ENCODE measurements around the gene ATG101.

The ATG101 gene

DNA sequence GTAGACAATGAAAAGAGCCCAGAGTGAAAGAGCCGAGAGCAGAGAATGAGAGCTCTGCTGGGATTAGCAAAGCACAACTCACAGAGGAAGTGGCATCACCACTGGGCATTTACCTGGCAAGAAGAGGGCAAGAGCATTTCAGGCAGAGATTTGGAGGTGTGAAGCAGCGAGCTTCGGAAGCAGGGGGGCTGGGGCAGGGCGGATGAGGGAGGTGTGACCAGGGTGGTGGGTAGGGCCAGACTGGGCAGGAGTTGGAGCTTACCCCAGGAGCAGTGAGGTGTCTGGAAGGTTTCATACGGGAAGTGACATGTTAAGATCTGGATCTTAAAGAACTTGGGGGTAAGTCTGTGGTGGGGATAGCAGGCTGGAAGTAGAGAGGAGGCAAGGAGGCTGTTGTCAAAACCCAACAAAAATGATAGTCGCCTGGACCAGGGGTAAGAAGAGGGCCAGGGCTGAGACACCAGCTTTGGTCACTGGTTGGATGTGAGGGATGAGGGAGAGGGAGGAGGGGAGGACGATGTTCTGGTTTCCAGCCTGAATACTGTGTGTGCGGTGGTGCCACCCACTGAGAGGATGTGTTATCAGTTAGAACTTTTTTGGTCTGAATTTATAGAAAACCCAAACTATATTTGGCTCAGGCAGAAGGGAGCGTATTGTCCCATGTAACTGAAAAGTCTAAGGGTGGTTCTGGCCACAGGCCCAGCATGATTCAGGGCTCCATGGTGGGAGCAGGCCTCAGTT, 14.9 kb downstream of the ATG101 start:
- Histone ChIP-seq H3K9me3 (ENCODE audit: control extremely low read depth in 1 of 5, control insufficient read depth in 4 of 5, insufficient read depth in 2 of 5, low read depth in 1 of 5, low read length in 4 of 5) (no peaks in the 10 kb centered on the region), H3K36me3 (ENCODE audit: control insufficient read depth in 4 of 4, insufficient read depth in 4 of 4, low read length in 3 of 4) (no peaks in the 10 kb centered on the region), H3K27me3 (replicated peaks in 2 of 5; ENCODE audit: control insufficient read depth in 4 of 5, insufficient read depth in 5 of 5, low read length in 4 of 5) (peaks cover 0 to 35% (median 10%) of the 10 kb centered on the region in 5 experiments), H3K4me1 (ENCODE audit: control extremely low read depth in 1 of 4, control insufficient read depth in 4 of 4, insufficient read depth in 4 of 4, low read length in 3 of 4) (peaks cover 0 to 16% (median 13%) of the 10 kb centered on the region in 4 experiments), H3K4me3 (ENCODE audit: control insufficient read depth in 1 of 7, extremely low read depth in 1 of 7, insufficient read depth in 4 of 7, low read depth in 2 of 7, low read length in 6 of 7) (no peak overlapping the region), H3K27ac (ENCODE audit: insufficient read depth in 1 of 2, low read depth in 1 of 2, low read length in 2 of 2, poor library complexity in 1 of 2, severe bottlenecking in 2 of 2) (no peak overlapping the region)
- ChIA-PET POLR2A (no interaction called here), CTCF (interaction anchor here (0.8 to 31.9 kb wide), 9 partner anchors 9 to 108 kb away, joined by 3 to 661 read pairs (median 4); partner anchors contain the start of gene ATG101)
- no peak for DNase-seq
- 98% methylated on average over 8 of the region's 9 CpGs for WGBS (ENCODE audit: insufficient coverage)

DNA sequence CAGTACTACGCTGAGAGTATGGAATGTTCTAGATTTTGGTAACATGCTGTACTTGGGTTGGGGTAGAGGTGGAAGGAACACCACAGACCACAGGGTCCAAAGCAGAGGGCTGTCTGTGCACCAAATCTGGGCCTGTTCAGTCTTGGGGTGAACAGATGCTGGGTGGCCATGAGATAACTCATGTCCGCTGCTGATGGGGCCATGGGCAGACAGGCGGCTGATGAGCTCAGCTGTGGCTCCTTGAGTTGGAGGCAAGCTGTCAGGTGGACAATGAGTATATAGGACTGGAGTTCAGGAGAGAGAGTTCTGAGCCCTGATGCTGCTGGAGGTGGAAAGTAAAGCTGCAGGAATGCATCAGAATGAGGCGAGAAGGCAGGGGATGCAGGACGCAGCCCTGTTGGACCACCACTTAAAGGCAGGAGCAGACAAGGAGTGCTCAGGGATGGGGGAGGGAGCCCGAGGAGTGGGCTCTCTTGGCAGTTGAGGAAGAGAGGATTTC, 16.0 kb downstream of the ATG101 start:
- ChIA-PET POLR2A (no interaction called here), CTCF (interaction anchor here (1.3 to 31.9 kb wide), 5 partner anchors 15 to 109 kb away, joined by 3 to 661 read pairs (median 4); partner anchors contain the start of gene ATG101)
- no peaks in the 10 kb centered on the region for H3K9me3 ChIP-seq (ENCODE audit: control extremely low read depth in 1 of 5, control insufficient read depth in 4 of 5, insufficient read depth in 2 of 5, low read depth in 1 of 5, low read length in 4 of 5)
- H3K36me3 ChIP-seq (ENCODE audit: control insufficient read depth in 4 of 4, insufficient read depth in 4 of 4, low read length in 3 of 4): no peaks in the 10 kb centered on the region
- WGBS (ENCODE audit: insufficient coverage): 95% methylated on average over 6 of the region's 6 CpGs
- H3K27me3 ChIP-seq (replicated peaks in 2 of 5; ENCODE audit: control insufficient read depth in 4 of 5, insufficient read depth in 5 of 5, low read length in 4 of 5): peaks cover 0 to 46% (median 14%) of the 10 kb centered on the region in 5 experiments
- H3K4me1 ChIP-seq (ENCODE audit: control extremely low read depth in 1 of 4, control insufficient read depth in 4 of 4, insufficient read depth in 4 of 4, low read length in 3 of 4): peaks cover 0 to 16% (median 13%) of the 10 kb centered on the region in 4 experiments
- H3K4me3 ChIP-seq (ENCODE audit: control insufficient read depth in 1 of 7, extremely low read depth in 1 of 7, insufficient read depth in 4 of 7, low read depth in 2 of 7, low read length in 6 of 7): no peak overlapping the region
- DNase-seq: no peak
- no peak overlapping the region for H3K27ac ChIP-seq (ENCODE audit: insufficient read depth in 1 of 2, low read depth in 1 of 2, low read length in 2 of 2, poor library complexity in 1 of 2, severe bottlenecking in 2 of 2)

DNA sequence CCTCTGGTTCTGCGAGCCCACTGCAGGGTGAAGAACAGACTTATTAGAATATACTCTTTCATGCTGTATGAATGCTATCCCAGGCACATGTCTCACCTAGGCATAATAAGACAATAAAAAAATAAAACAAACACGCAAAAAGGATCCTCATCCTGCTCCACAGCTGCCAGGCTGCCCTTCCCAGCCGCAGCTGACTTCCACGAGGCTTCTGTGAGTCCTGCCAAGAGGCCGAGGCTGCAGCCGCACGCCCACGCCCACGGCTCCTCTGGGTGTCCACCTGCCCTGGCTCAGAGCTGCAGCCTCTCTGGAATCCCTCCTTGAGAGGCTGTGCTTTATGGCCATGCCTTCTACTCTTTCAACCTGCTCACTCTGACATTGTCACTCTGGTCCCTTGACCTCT, 16.6 kb downstream of the ATG101 start:
- 96% methylated on average over 8 of the region's 9 CpGs for WGBS (ENCODE audit: insufficient coverage)
- Histone ChIP-seq H3K9me3 (ENCODE audit: control extremely low read depth in 1 of 5, control insufficient read depth in 4 of 5, insufficient read depth in 2 of 5, low read depth in 1 of 5, low read length in 4 of 5) (no peaks in the 10 kb centered on the region), H3K4me3 (ENCODE audit: control insufficient read depth in 1 of 7, extremely low read depth in 1 of 7, insufficient read depth in 4 of 7, low read depth in 2 of 7, low read length in 6 of 7) (no peak overlapping the region), H3K36me3 (ENCODE audit: control insufficient read depth in 4 of 4, insufficient read depth in 4 of 4, low read length in 3 of 4) (no peaks in the 10 kb centered on the region), H3K4me1 (ENCODE audit: control extremely low read depth in 1 of 4, control insufficient read depth in 4 of 4, insufficient read depth in 4 of 4, low read length in 3 of 4) (peaks cover 0 to 10% (median 7%) of the 10 kb centered on the region in 4 experiments), H3K27me3 (replicated peaks in 2 of 5; ENCODE audit: control insufficient read depth in 4 of 5, insufficient read depth in 5 of 5, low read length in 4 of 5) (peaks cover 0 to 52% (median 18%) of the 10 kb centered on the region in 5 experiments), H3K27ac (ENCODE audit: insufficient read depth in 1 of 2, low read depth in 1 of 2, low read length in 2 of 2, poor library complexity in 1 of 2, severe bottlenecking in 2 of 2) (no peak overlapping the region)
- CTCF ChIA-PET: interaction anchor here (1.5 to 31.9 kb wide), 3 partner anchors 15 to 60 kb away, joined by 3 to 661 read pairs (median 19); partner anchors contain the start of gene ATG101
- POLR2A ChIA-PET: interaction anchor here (1.1 kb wide), 1 partner anchor 82 kb away, joined by 3 read pairs; no protein-coding TSS in a partner anchor
- DNase-seq: no peak

DNA sequence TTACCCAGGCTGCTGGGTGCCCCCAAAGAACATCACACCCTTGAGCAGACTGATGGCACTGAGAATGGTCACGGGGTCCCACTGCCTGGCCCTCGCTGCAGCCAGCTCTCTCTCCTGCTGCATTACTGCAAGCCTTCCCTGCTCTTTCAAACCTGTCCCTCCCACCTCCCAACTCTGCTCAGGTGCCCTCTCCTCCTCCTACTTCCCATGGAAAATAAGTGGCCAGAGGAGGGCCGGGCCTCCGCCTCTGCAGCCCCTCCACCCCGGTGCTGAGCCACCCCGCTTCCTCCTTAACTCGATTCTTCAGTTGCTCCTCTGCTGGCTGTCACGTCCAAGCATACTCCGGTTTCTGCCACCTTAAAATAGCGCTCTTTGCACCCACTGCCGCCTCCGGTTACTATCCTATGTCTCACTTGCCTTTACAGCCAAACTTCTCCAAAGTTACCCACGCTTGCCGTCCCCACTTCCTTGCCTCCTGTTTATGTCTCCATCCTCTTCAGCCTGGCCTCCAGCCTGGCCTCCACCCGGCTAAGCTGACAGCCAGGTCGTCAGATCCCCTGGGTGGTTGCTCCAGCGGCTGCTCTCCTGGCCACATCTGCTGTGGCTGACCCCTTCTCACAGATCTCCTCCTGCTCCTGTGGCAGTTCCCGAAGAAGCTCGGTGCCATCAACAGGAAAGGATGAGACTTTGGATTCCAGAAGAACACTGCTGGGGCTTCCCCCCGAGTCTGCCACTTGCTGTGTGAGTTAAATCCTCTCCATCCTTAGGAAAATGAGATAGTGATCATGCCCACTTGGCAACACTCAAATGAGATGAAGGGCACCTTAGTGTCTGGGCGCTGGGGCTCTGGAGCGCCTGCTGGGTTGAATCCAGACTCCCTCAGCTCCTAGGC, 17.4 kb downstream of the ATG101 start:
- Histone ChIP-seq H3K27me3 (replicated peaks in 2 of 5; ENCODE audit: control insufficient read depth in 4 of 5, insufficient read depth in 5 of 5, low read length in 4 of 5) (peaks cover 0 to 60% (median 22%) of the 10 kb centered on the region in 5 experiments), H3K9me3 (ENCODE audit: control extremely low read depth in 1 of 5, control insufficient read depth in 4 of 5, insufficient read depth in 2 of 5, low read depth in 1 of 5, low read length in 4 of 5) (no peaks in the 10 kb centered on the region), H3K4me1 (ENCODE audit: control extremely low read depth in 1 of 4, control insufficient read depth in 4 of 4, insufficient read depth in 4 of 4, low read length in 3 of 4) (peaks cover 0 to 3% (median 1%) of the 10 kb centered on the region in 4 experiments), H3K36me3 (ENCODE audit: control insufficient read depth in 4 of 4, insufficient read depth in 4 of 4, low read length in 3 of 4) (no peaks in the 10 kb centered on the region), H3K4me3 (ENCODE audit: control insufficient read depth in 1 of 7, extremely low read depth in 1 of 7, insufficient read depth in 4 of 7, low read depth in 2 of 7, low read length in 6 of 7) (no peak overlapping the region), H3K27ac (ENCODE audit: insufficient read depth in 1 of 2, low read depth in 1 of 2, low read length in 2 of 2, poor library complexity in 1 of 2, severe bottlenecking in 2 of 2) (no peak overlapping the region)
- WGBS (ENCODE audit: insufficient coverage): 74% methylated on average over 21 of the region's 22 CpGs
- DNase-seq: no peak
- ChIA-PET CTCF (interaction anchor here (0.6 to 31.9 kb wide), 5 partner anchors 16 to 95 kb away, joined by 3 to 661 read pairs (median 4); no protein-coding TSS in a partner anchor), POLR2A (interaction anchor here (1.1 kb wide), 1 partner anchor 83 kb away, joined by 3 read pairs; no protein-coding TSS in a partner anchor)

DNA sequence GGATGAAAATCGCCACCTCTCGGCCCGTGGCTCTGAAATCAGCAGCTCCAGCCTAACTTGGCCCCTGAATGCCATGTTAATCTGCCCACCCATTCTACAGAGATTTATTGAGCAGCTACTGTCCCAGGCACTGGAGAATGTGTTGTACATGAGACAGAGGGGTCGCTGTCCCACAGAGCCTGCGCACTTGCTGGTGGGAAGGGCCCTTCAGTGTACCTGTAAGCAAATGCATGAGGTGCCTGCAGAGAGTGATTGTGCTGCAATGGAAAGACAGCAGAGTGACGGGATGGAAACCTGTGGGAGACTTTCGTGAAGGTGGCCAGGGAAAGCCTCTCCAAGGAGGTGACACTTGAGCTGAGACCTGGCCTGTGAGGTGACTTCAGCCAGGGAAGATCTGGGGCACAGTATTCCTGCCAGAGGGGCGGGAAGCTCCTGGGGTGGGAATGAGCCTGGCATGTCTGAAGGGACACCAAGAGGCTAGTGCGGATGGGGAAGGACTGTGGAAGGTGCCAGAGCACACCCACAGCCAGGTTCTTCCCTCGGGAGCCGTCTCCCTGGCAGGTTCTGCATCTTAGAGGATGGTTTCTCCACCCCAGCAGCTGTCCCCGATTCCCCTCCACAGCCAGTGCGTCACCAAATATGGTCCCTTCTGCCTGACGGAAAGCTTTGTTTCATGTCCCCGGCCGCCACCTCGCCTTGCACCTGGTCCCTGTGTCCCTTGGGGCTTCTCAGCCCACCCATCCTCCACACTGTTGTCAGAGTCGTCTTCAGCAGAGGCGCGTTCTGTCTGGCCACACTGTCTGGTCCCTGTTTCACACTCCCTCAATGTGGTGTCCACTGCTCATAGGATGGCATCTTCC, 18.4 kb downstream of the ATG101 start:
- ChIA-PET POLR2A (no interaction called here), CTCF (interaction anchor here (1.0 to 31.9 kb wide), 4 partner anchors 17 to 96 kb away, joined by 3 to 661 read pairs (median 4); no protein-coding TSS in a partner anchor)
- Histone ChIP-seq H3K4me3 (ENCODE audit: control insufficient read depth in 1 of 7, extremely low read depth in 1 of 7, insufficient read depth in 4 of 7, low read depth in 2 of 7, low read length in 6 of 7) (no peak overlapping the region), H3K27ac (ENCODE audit: insufficient read depth in 1 of 2, low read depth in 1 of 2, low read length in 2 of 2, poor library complexity in 1 of 2, severe bottlenecking in 2 of 2) (no peak overlapping the region), H3K9me3 (ENCODE audit: control extremely low read depth in 1 of 5, control insufficient read depth in 4 of 5, insufficient read depth in 2 of 5, low read depth in 1 of 5, low read length in 4 of 5) (no peaks in the 10 kb centered on the region), H3K27me3 (replicated peaks in 2 of 5; ENCODE audit: control insufficient read depth in 4 of 5, insufficient read depth in 5 of 5, low read length in 4 of 5) (peaks cover 2 to 67% (median 22%) of the 10 kb centered on the region in 5 experiments), H3K36me3 (ENCODE audit: control insufficient read depth in 4 of 4, insufficient read depth in 4 of 4, low read length in 3 of 4) (no peaks in the 10 kb centered on the region), H3K4me1 (ENCODE audit: control extremely low read depth in 1 of 4, control insufficient read depth in 4 of 4, insufficient read depth in 4 of 4, low read length in 3 of 4) (peaks cover 0 to 2% (median 1%) of the 10 kb centered on the region in 4 experiments)
- DNase-seq: no peak
- WGBS (ENCODE audit: insufficient coverage): 89% methylated on average over 20 of the region's 20 CpGs

DNA sequence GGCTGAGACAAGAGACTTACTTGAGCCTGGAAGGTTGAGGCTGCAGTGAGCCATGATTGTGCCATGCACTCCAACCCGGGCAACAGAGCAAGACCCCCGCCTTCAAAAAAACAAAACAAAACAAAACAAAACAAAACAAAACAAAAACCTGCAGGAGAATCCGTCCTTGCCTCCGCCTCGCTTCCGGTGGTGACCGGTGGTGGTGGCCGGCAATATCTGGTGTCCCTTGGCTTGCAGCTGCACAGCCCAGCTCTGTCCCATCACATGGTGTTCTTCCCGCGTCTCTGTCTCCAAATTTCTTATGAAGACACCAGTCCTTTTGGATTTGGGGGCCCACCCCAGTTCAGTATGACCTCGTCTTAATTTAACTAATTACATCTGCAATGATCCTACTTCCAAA, 19.7 kb downstream of the ATG101 start:
- WGBS (ENCODE audit: insufficient coverage): 93% methylated on average over 8 of the region's 11 CpGs
- CTCF ChIA-PET: interaction anchor here (31.9 kb wide), 1 partner anchor 63 kb away, joined by 661 read pairs; no protein-coding TSS in a partner anchor
- DNase-seq: no peak

More for the DNA sequence above, 19.7 kb downstream of the ATG101 start:
- POLR2A ChIA-PET: no interaction called here
- no peaks in the 10 kb centered on the region for H3K9me3 ChIP-seq (ENCODE audit: control extremely low read depth in 1 of 5, control insufficient read depth in 4 of 5, insufficient read depth in 2 of 5, low read depth in 1 of 5, low read length in 4 of 5)
- H3K27me3 ChIP-seq (replicated peaks in 2 of 5; ENCODE audit: control insufficient read depth in 4 of 5, insufficient read depth in 5 of 5, low read length in 4 of 5): peaks cover 2 to 70% (median 22%) of the 10 kb centered on the region in 5 experiments
- H3K36me3 ChIP-seq (ENCODE audit: control insufficient read depth in 4 of 4, insufficient read depth in 4 of 4, low read length in 3 of 4): no peaks in the 10 kb centered on the region
- no peaks in the 10 kb centered on the region for H3K4me1 ChIP-seq (ENCODE audit: control extremely low read depth in 1 of 4, control insufficient read depth in 4 of 4, insufficient read depth in 4 of 4, low read length in 3 of 4)
- H3K27ac ChIP-seq (ENCODE audit: insufficient read depth in 1 of 2, low read depth in 1 of 2, low read length in 2 of 2, poor library complexity in 1 of 2, severe bottlenecking in 2 of 2): no peak overlapping the region
- H3K4me3 ChIP-seq (ENCODE audit: control insufficient read depth in 1 of 7, extremely low read depth in 1 of 7, insufficient read depth in 4 of 7, low read depth in 2 of 7, low read length in 6 of 7): no peak overlapping the region

All from common myeloid progenitor, CD34-positive (primary cell).